Skeletal muscle satellite cell (primary cell): ENCODE data around the gene EIF3CL. TPM values are rescaled to one million over a fixed set of nuclear protein-coding genes. Genes with fewer than 3 reads are reported as not detected.
"Not testable (repeated sequence)": the region's sequence is repeated elsewhere in the genome, so short reads cannot be mapped to it uniquely, and the experiment has no call there.

Experiments
- H3K27me3 ChIP-seq: 2 replicates; pipeline ENCODE4 v1.7.0; 2013; ENCODE audit warnings: low read length; ENCODE audit not compliant: control insufficient read depth, insufficient read depth
- H3K36me3 ChIP-seq: 2 replicates; pipeline ENCODE4 v1.7.0; 2013; ENCODE audit warnings: mild to moderate bottlenecking, control low read depth, low read length; ENCODE audit not compliant: insufficient read depth
- H3K4me1 ChIP-seq: 2 replicates; pipeline ENCODE4 v1.7.0; 2013; ENCODE audit warnings: low read length; ENCODE audit not compliant: control insufficient read depth, insufficient read depth
- H3K4me2 ChIP-seq: 2 replicates; pipeline ENCODE4 v1.7.0; 2013; ENCODE audit warnings: mild to moderate bottlenecking, low read length
- H3K4me3 ChIP-seq: 2 replicates; pipeline ENCODE4 v1.7.0; 2013; ENCODE audit warnings: low read length
- H3K9ac ChIP-seq: 2 replicates; pipeline ENCODE4 v1.7.0; 2013; ENCODE audit warnings: mild to moderate bottlenecking, low read depth, low read length, moderate library complexity
- H3K9me3 ChIP-seq: replicated peaks from 2 replicates; pipeline ENCODE4 v1.7.0; 2013; ENCODE audit warnings: mild to moderate bottlenecking, control low read depth, low read length
- total RNA-seq: library from RNA; depleted of rRNA; stranded (reverse); fragments of >200 nt; gene quantifications from 2 replicates; pipeline ENCODE4 v1.2.3, GENCODE V29; 2012; rRNA removed

EIF3CL gene
- total RNA-seq, result 101 and 308 TPM in 2 replicates

GRCh38 chr16:28403220-28404072, at the start of gene EIF3CL:
TSS of gene EIF3CL (minus strand) at chr16:28403841. CDS start at chr16:28403618, 223 bp downstream.
- Histone ChIP-seq H3K4me3 (peak within 1 kb of the TSS; percentile 62), H3K4me2 (peak within 1 kb of the TSS; percentile 62), H3K9ac (peak within 1 kb of the TSS; percentile 52)
- not testable (repeated sequence) for H3K9me3 ChIP-seq, H3K36me3 ChIP-seq, H3K4me1 ChIP-seq, H3K27me3 ChIP-seq

GRCh38 chr16:28447081-28447480, 43.4 kb upstream of the EIF3CL start:
- not testable (repeated sequence) for H3K4me1 ChIP-seq, H3K4me2 ChIP-seq, H3K4me3 ChIP-seq, H3K9me3 ChIP-seq, H3K36me3 ChIP-seq, H3K27me3 ChIP-seq, H3K9ac ChIP-seq

GRCh38 chr16:28446388-28446787, 42.7 kb upstream of the EIF3CL start:
- not testable (repeated sequence) for H3K27me3 ChIP-seq, H3K4me1 ChIP-seq, H3K4me2 ChIP-seq, H3K9me3 ChIP-seq, H3K4me3 ChIP-seq, H3K9ac ChIP-seq, H3K36me3 ChIP-seq

- H3K4me3 ChIP-seq, H3K4me1 ChIP-seq, H3K27me3 ChIP-seq, H3K9me3 ChIP-seq, H3K36me3 ChIP-seq, H3K4me2 ChIP-seq, H3K9ac ChIP-seq: not testable (repeated sequence)
These were observed 40.3 kb upstream of the EIF3CL start for GRCh38 chr16:28443943-28444342.

GRCh38 chr16:28438899-28439298, 35.3 kb upstream of the EIF3CL start:
- H3K4me1 ChIP-seq, H3K4me2 ChIP-seq, H3K4me3 ChIP-seq, H3K9me3 ChIP-seq, H3K9ac ChIP-seq, H3K36me3 ChIP-seq, H3K27me3 ChIP-seq: not testable (repeated sequence)

- not testable (repeated sequence) for H3K9me3 ChIP-seq, H3K4me1 ChIP-seq, H3K4me2 ChIP-seq, H3K27me3 ChIP-seq, H3K4me3 ChIP-seq, H3K36me3 ChIP-seq, H3K9ac ChIP-seq
These were observed 31.7 kb upstream of the EIF3CL start for GRCh38 chr16:28435340-28435739.

GRCh38 chr16:28426060-28426680, 22.5 kb upstream of the EIF3CL start:
- not testable (repeated sequence) for H3K9me3 ChIP-seq, H3K36me3 ChIP-seq, H3K4me2 ChIP-seq, H3K4me1 ChIP-seq, H3K4me3 ChIP-seq, H3K9ac ChIP-seq, H3K27me3 ChIP-seq

GRCh38 chr16:28421071-28421750, 17.6 kb upstream of the EIF3CL start:
- H3K36me3 ChIP-seq, H3K9ac ChIP-seq, H3K4me1 ChIP-seq, H3K4me2 ChIP-seq, H3K9me3 ChIP-seq, H3K4me3 ChIP-seq, H3K27me3 ChIP-seq: not testable (repeated sequence)

GRCh38 chr16:28417033-28417432, 13.4 kb upstream of the EIF3CL start:
- not testable (repeated sequence) for H3K4me2 ChIP-seq, H3K9me3 ChIP-seq, H3K36me3 ChIP-seq, H3K4me3 ChIP-seq, H3K27me3 ChIP-seq, H3K4me1 ChIP-seq, H3K9ac ChIP-seq

- H3K4me1 ChIP-seq, H3K4me3 ChIP-seq, H3K9ac ChIP-seq, H3K36me3 ChIP-seq, H3K9me3 ChIP-seq, H3K4me2 ChIP-seq, H3K27me3 ChIP-seq: not testable (repeated sequence)
These were observed 10.9 kb upstream of the EIF3CL start for GRCh38 chr16:28414530-28414929.

GRCh38 chr16:28413585-28413984, 9.9 kb upstream of the EIF3CL start:
- H3K9me3 ChIP-seq, H3K27me3 ChIP-seq, H3K4me3 ChIP-seq, H3K4me1 ChIP-seq, H3K4me2 ChIP-seq, H3K36me3 ChIP-seq, H3K9ac ChIP-seq: not testable (repeated sequence)

- not testable (repeated sequence) for H3K36me3 ChIP-seq, H3K9ac ChIP-seq, H3K27me3 ChIP-seq, H3K4me2 ChIP-seq, H3K4me1 ChIP-seq, H3K9me3 ChIP-seq, H3K4me3 ChIP-seq
These were observed 11.6 kb downstream of the EIF3CL start for GRCh38 chr16:28392054-28392453.
